Putamen (tissue), 1 donor: ENCODE results near the gene CHST8.
"Not testable (repeated sequence)": the region's sequence is repeated elsewhere in the genome, so short reads cannot be mapped to it uniquely, and the experiment has no call there.

Experiments used
- DNase-seq: peaks from one replicate; pipeline ENCODE4 v3.0.0-alpha.2; 2016; ENCODE audit warnings: low spot score

The CHST8 gene

DNA sequence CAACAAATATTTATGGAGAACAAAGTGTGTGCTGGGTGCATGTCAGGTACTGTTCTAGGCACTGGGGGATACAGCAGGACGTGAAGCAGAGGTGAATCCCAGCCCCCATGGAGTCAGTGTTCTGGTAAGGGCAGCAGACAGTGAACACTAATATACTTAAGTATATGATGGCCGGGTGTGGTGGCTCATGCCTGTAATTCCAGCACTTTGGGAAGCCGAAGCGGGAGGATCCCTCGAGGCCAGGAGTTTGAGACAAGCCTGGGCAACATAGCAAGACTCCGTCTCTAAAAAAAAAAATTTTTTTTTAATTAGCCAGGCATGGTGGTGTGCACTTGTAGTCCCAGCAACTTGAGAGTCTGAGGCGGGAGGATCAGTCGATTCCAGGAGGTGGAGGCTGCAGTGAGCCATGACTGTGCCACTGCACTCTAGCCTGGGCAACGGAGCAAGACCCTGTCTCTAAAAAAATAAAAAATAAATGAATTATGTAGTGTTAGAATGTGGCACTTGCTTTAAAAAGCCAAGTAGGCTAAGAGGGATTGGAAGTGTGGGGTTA is 22.6 kb downstream of the CHST8 start:
- DNase-seq, result no peak

DNA sequence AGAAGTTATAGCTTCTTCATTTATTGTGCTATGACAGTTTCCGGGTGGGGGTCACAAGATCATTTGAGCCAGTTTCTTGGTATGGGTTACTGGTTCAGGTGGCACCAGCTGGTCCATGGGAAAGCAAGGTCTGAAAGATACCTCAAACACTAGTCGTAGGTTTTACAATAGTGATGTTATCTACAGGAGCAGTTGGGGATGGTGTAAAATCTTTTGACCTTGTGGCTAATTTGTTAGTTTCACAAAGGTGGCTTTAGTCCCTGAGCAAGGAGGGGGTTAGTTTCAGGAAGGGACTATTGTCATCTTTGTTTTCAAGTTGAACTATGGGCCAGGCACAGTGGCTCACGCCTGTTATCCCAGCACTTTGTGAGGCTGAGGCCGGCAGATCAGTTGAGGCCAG is 24.6 kb downstream of the CHST8 start:
- DNase-seq, result no peak

GRCh38 chr19:33647146-33647545 is 25.4 kb downstream of the CHST8 start:
- DNase-seq, result no peak

DNA sequence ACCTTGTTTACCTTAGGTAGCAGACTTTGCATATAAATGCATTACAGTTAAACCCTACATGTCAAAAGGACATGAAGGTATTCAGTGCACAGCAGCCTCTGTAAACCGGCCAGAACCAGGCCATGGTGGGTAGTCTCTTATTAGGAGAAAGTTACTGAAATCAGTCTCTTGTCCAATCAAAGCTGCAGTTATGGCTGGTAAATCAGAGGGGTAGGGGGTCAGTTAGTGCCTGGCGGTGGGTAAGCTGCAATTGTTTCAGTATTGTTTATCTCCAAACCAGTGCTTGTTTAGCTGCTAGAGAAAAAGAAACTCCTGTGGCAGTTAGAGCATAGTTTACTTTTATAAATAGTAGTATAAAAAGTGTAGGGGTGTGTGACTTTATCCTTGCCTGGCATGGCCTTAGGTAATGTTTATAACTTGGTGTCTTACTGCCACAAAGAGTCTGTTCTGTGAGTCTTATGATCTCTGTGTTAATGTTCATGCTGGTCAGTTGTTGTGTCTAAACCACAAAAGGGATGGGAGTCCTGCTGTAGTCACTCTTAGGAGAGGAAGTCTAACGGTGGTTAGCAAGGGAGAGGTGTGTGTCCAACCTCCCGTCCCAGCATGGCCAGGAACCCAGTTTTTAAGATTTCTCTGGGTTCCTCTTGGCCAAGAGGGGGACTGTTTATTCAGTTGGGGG is 28.0 kb downstream of the CHST8 start:
- no peak for DNase-seq

DNA sequence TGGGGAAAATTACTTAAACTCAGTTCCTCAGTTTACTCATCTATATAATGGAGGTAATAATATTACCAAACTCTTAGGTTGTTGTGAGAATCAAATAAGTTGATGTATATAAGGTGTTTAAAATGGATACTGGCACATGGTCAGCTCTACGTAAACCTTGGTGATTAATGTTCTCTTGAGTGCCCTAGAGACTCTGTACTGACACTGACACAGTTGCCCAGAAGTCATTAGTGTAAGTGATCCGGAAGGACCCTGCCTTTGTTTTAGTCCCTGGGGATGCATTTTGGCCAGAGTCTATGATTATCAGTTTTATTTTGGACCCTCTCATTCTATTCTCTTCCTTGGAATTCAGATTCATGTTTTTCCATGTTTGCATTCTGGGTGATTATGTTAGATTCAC is 31.9 kb downstream of the CHST8 start:
- no peak for DNase-seq

- no peak for DNase-seq
Measured at GRCh38 chr19:33654840-33655508, 33.2 kb downstream of the CHST8 start.

DNA sequence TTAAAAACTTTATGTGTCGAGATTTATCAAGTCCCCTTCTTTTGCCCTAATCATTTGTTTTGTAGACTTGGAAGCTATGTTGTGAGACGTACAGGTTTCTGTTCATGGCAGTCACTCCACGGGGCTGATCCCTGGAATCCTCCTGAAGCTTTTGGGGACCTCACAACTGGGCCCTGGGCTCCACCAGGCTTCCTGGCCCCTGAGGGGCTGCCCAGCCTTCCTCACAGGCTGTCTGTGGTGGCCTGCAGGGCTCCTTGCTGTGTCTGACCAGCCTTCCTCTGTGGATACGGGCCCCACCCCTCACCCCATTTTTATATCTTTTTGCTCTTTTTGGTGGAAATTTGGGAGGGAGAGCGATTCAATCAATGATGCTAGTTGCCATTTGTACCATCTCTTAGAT is 38.1 kb downstream of the CHST8 start:
- no peak for DNase-seq

DNA sequence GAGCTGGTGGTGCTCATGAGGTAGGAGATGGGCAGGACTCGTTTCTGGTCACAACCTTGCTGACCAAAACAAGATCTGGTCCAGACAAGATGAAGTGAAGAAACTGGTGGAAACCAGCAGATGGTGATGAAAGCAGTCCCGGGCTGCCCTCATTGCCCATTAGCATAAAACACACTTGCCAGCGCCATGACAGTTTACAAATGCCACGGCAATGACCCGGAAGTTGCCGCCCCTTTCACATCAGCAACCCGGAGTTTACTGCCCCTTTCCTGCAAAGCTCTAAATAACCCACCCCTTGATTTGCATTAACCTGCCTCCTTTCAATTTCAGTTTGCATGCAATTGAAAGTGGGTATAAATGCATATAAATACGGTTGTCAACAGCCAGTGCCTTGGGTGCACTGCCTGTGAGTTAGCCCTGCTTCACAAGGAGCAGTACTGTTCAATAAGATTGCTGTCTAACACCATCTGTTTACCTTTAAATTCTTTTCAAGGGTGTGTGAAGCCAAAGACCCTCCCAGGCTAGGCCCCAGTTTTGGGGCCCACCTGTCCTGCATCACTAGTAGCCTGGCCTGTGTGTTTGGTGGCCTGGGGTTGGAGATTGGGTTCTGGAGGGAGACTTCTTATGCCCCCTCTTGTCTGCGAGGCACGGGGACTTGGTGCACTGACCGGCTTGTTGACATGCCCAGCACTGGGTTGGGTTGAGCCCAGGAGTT is 38.8 kb downstream of the CHST8 start:
- no peak for DNase-seq

- no peak for DNase-seq
Measured at GRCh38 chr19:33661336-33661735, 39.6 kb downstream of the CHST8 start.

GRCh38 chr19:33662391-33663092 is 40.8 kb downstream of the CHST8 start:
- DNase-seq, result no peak

DNA sequence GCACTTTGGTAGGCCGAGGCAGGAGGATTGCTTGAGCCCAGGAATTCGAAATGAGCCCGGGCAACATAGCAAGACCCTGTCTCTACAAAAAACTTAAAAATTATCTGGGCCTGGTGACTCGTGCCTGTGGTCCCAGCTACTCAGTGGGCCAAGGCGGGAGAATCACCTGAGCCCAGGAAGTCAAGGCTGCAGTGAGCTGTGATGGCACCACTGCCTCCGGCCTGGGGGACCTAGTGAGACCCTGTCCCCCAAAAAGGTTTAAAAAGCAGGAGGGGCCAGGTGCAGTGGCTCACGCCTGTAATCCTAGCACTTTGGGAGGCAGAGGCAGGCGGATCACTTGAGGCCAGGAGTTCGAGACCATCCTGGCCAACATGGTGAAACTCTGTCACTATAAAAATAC is 41.6 kb downstream of the CHST8 start:
- DNase-seq, result not testable (repeated sequence)

DNA sequence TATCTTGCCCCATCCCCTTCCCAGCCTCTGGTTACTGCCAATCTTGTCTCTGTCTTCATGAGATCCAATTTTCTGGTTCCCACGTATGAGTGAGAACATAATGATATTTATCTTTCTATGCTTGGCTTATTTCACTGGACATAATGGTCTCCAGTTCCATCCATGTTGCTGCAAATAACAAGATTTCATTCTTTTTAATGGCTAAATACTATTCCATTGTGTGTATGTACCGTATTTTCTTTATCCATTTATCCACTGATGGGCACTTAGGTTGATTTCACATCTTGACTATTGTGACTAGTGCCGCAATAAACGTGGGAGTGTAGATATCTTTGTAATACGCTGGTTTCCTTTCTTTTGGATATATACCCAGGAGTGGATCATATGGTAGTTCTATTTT is 43.0 kb downstream of the CHST8 start:
- no peak for DNase-seq

DNA sequence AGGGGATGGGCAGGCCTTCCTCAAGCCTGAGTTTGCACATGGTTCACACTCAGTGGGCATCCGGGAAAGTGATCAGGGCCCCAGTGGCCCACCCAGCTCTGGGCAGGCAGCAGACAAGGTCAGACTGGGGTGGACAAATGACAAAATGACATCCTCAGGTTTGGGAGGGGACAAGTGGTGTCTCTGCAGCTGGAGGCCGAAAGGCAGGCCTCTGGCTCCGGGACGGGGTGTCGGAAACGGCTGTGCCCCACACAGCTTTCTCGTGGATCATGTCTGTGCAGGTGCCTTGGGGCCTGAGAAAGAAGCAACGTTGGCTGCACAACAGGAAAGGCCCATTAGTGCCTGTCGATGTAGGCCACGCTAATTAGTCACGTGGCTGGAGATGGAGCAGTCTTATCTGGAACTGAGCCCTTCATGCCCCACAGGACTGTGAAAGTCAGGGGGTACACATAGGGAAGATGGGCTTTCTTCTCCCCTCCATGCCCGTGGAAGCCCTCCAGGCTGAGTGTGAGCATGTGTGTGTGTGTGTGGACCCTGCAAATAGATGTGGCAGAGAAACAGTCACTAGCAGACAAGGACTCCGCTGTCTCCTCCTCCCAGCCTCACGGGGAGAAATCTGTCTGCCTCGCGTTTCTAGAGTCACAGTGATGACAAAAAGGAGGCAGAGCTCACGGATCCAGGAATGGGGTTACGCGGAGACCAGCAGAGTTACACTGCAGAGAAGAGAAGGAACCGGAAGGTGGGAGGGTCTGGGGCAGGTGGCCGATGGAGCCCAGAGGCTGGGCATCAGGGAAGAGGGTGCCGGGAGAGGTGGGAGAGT is 44.2 kb downstream of the CHST8 start:
- no peak for DNase-seq

DNA sequence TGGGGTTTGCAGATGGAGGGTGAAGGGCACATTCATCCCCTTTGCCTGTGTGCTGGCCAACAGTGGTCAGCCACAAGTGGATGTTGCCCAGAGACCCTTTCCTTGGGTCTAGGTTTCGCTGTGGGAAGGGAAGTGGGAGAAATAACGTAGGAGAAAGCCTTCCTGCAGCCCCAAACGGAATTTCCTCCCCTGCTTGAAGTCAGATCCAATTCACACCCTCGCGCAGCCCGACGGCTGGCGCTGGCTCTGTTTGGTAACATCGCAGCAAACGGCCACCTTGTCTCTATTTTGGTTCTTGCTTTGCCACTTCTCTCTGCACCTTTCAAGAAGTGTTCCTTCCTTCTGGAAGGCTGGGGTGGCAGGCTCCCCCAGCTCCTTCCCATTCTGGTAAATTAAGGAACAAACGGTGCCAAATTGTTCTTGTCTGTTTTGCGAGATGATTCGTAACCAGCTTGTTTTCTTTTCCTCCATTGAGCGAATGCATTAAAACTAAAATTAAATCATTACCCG is 45.4 kb downstream of the CHST8 start:
- DNase-seq, result no peak

DNA sequence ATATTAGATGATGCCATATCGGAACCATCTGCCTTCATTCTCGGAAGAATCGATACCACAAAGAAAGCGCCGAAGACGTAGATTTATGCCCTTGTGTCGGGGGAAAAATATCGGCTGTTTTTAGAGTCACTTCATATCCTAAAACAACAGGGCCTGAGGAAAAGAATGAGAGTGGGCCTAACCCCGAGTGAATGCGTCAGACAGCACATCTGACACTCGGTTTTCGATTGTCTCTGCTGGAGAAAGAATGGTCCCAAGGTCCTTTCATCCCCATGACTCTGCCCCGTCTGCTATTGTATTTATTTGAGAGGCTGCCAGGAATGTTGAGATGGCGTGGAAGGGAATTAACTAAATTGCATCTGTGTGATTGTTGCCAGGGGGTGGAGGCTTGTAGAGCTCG is 46.1 kb downstream of the CHST8 start:
- no peak for DNase-seq

- DNase-seq, result no peak
Measured at GRCh38 chr19:33668968-33669367, 47.2 kb downstream of the CHST8 start.

DNA sequence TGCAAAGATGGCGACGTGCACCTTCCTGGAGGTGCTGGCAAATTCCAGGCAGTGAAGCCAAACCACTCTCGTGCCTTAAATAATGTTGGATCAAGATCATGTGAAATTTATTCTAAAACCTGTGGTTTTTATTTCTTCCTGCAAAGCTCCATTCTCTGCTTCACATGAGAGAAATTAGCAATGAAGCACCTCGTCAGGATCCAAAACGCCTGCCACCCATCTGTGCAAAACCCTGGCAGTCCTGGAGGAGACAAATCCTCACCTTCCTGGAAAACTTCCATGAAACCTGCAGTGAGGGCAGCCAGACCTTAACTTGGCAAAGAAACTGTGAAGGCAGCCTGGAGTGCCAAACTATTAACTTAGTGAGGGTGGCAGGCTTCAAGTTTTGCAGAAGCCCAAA is 47.6 kb downstream of the CHST8 start:
- DNase-seq, result no peak

DNA sequence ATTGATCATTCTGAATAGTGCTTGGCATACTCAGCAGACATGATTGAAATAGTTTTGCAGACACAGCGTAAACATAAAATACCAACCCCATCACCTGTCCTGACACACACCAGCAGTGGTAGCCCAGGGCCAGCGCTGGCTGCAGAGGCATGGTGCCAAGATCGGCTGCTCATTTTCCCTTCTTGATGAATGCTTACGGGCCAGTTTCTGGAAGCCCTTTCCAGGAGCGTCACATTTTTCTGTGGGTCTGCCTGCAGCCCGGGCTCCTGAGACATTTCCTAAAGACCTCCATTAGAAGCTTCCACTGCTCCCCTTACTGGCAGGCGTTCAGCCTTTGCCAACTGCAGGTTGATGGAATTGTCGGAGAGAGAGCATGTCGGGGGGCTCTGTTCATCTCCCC is 48.6 kb downstream of the CHST8 start:
- no peak for DNase-seq

DNA sequence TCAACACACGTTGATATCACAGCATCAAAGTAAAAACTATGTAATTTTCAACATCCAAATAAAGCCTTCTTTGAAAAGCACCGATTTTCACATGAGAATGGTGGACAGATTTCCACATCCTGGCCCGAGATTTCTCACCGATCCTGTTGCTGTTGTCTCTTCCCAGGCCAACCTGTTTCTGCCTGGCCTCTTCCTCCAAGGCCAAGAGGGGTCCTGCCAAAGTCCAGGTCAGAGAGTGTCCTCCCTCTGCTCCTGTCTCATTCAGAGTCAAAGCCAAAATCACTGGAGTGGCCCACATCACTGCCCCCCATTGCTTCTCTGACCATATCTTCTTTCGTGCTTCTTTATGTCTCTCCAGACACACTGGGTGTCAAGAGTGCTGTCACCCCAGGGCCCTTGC is 49.5 kb downstream of the CHST8 start:
- DNase-seq, result no peak

- no peak for DNase-seq
Measured at GRCh38 chr19:33673258-33673875, 51.6 kb downstream of the CHST8 start.
